GM23248 (cell line): ENCODE data around the gene SORT1.

Source experiments
- EZH2 ChIP-seq: fragments of 200-600 bp; sonication (generic); IDR thresholded peaks from 2 replicates; pipeline ENCODE4 v1.6.1; 2018; ENCODE audit warnings: antibody characterized with exemption, mild to moderate bottlenecking; ENCODE audit not compliant: insufficient read depth, poor library complexity, severe bottlenecking
- EZH2phosphoT487 ChIP-seq: fragments of 200-600 bp; sonication (generic); IDR thresholded peaks from 2 replicates; pipeline ENCODE4 v1.6.1; 2018; ENCODE audit warnings: antibody characterized with exemption, moderate library complexity, mild to moderate bottlenecking, low read depth; ENCODE audit not compliant: insufficient read depth

- TF ChIP-seq EZH2 = no peak
- no peak for TF ChIP-seq EZH2phosphoT487
Observed at GRCh38 chr1:109268431-109269211, 129.1 kb downstream of the SORT1 start.
